ENCODE results near the gene CD72.
"Not testable (repeated sequence)": the region's sequence is repeated elsewhere in the genome, so short reads cannot be mapped to it uniquely, and the experiment has no call there.

The CD72 gene

DNA sequence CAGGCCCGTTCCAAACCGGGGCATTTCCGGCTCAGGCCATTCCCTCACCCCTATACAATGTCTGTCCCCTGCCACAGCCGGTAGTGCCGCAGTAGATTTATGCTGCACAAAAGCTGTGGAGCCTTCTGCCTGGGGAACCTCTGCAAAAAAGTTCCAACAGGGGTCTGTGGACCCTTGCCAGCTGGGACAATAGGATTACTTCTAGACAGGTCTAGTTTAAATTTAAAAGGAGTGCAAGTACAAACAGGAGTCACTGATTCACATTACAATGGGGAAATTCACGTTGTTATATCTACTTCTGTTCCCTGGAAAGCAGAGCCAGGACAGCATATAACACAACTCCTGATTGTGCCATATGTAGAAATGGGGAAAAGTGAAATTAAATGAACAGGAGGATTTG, 34.7 kb downstream of the CD72 start:
- not testable (repeated sequence) for DNase-seq

DNA sequence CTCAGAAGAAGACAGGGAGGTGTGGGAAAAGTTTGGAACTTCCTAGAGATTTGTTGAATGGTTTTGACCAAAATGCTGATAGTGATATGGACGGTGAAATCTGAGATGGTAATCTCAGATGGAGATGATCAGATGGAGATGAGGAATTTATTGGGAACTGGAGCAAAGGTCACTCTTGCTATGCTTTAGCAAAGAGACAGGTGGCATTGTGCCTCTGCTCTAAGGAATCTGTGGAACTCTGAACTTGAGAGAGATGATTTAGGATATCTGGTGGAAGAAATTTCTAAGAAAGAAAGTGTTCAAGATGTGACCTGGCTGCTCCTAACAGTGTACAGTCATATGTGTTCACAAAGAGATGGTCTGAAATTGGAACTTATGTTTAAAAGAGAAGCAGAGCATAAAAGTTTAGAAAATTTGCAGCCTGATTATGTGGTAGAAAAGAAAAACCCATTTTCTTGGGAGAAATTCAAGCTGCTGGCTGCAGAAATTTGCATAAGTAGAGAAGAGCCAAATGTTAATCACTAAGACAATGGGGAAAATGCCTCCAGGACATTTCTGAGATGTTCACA, 38.5 kb downstream of the CD72 start:
- not testable (repeated sequence) for DNase-seq

DNA sequence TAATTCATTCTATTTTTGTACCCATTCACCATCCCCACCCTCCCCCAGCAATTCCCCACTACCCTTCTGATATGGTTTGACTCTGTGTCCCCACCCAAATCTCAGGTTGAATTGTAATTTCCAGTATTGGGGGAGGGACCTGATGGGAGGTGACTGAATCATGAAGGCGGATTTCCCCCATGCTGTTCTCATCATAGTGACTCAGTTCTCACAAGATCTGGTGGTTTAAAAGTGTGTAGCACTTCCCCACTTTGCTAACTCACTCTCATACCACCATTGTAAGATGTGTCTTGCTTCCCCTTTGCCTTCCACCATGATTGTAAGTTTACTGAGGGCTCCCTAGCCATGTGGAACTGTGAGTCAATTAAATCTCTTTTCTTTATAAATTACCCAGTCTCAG, 39.1 kb downstream of the CD72 start:
- DNase-seq = no peak

DNA sequence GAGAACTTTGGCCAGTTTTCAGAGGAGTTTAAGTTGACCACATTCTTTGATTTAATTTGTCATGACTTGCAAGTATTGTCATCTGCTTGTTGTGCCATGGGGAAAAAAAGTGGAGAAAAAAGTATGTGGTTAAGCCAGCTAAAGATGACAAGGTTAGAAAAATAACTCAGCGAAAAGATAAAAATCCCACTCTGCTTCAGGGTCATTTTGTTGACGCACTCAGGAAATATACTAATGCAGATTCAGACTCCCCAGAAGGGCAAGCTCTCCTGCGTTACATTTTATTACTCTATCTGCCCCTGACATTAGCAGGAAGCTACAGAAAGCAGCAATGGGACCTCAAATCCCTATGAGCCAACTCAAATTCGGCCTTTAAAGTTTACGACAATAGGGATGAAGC, 40.7 kb downstream of the CD72 start:
- DNase-seq = no peak

DNA sequence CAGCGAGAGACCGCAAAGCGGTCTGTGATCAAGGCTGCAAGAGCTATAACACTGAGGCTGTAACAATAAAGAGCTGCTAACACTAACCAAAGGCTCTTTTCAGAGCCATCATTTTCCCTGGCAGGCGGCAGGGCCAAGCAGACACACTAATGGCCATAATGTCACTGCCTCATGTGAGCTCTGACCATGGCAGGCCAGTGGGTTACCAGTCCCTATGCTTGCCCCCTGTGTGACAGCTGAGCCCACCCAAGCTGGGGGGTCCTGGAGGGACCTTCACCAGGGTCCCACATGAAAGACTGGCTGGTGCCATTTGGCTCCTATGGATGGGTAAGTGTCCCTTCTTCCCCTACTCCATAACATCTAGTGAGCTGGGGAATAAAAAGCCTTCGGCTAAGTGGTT, 42.7 kb downstream of the CD72 start:
- DNase-seq = no peak

DNA sequence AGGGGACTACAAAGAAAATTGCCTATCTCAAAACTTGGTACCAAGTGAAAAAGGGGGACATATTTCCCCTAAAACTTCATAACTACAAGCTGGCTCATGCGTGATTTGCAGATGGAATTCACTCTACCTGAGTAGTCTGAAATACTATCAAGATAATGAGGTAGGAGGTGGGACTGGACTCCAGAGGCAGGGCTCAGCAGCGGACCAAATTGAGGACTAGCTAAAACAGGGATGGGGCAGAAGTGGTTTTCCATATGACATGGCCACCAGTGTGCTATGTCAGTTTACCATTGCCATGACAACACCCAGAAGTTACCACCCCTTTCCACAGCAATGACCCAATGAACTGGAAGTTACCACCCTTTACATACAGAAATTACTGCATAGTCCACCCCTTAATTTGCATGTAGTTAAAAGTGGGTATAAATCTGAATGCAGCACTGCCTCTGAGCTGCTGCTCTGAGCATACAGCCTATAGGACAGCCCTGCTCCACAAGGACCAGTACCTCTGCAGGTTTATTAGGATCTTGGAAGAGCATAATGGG, 43.6 kb downstream of the CD72 start:
- DNase-seq = no peak

DNA sequence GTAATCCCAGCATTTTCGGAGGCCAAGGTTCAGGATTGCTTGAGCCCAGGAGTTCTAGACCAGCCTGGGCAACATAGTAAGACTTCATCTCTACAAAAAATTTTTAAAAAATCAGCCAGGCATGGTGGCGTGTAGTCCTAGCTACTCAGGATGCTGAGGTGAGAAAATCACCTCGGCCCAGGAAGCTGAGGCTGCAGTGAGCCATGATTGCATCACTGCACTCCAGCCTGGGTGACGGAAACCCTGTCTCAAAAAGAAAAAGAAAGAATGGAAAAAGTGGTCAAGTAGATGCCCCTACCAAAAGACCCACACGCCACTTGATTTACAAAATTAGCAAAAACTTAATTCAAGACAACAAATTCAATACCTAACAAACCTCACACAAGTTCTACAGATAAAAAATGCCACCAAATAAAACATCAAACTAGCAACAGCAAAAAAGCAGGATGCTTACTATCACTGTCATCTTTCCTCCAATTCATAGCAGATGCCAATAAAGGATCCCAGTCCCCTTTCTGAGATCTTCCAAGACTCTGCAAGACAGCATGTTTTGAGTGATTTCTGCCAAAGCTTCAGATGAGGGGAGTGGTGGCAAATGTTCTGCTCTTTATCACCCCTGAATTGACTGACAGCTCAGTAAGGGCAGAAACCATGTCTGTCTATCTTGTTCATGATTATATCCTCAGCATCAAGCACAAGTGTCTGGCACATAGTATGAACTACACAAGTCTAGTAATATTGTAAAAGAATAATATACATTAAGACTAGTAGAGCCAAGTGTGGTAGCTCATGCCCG, 47.3 kb downstream of the CD72 start:
- no peak for DNase-seq

DNA sequence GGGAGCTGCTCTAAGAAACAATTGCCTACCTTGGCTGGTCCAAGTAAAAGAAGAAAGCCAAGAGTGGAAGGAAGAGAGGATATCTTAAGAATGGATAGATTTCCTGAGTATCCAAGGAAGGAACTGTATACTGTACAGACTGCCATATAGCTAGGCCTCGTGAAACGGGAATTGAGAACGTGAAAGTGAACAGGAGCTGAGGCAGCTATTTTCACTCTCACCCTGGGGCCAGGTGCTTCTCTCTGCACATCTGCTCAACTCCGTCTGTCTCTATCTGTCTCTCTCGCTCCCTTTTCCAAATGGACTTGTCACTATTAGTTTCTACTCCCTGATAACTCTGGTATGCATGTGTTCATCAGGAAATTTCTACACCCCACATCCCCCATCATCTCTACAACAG, 49.0 kb downstream of the CD72 start:
- DNase-seq = no peak

DNA sequence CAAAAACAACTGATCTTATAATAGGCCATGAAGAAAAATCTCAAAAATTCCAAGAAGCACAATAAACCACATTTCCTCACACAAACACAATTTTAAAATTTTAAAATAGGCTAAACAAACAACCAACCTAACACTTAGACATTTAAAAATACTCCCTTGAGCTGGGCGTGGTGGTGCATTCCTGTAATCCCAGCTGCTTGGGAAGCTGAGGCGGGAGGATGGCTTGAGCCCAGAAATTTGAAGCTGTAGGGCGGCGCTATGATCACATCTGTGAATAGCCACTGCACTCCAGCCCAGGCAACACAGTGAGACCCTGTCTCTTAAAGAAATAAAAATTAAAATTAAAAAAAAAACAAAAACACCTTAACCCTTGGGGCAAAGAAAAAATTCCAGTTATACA, 50.0 kb downstream of the CD72 start:
- no peak for DNase-seq

DNA sequence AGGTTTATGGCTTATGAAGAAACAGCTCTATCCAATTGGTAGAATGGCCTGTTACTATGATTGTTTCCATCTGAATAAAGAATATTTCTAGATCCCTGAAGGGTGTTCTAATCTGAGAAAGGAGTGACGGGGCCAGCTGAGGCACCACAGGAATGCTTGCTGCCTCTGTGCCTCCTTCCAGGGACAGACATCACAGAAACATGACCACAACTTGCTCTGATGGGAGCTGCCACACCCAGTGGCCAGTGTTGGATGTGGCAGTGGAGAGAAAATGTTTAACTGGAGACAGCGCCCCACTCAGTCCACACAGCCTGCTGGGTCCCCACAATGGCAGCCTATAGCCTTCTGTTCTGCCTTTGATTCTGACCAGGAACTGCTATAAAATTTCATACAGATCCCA, 51.8 kb downstream of the CD72 start:
- no peak for DNase-seq

DNA sequence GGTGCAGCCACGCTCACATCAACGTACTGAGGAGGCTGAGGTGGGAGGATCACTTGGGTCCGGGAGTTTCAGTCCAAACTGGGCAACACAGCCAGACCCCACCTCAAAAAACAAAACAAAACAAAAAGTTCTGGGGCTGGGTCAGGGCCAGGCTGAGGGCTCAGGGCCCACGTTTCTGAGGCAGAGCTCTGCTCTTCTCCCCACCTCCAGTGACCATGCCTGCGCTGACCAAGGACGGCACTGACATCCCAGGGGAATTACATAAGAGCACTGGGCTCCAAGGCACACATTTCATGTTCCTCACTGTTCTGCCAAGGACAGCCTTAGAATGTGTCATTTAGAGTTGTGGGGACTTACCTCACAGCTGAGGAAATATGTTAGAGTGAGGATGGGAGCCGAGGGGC, 53.6 kb downstream of the CD72 start:
- no peak for DNase-seq

DNA sequence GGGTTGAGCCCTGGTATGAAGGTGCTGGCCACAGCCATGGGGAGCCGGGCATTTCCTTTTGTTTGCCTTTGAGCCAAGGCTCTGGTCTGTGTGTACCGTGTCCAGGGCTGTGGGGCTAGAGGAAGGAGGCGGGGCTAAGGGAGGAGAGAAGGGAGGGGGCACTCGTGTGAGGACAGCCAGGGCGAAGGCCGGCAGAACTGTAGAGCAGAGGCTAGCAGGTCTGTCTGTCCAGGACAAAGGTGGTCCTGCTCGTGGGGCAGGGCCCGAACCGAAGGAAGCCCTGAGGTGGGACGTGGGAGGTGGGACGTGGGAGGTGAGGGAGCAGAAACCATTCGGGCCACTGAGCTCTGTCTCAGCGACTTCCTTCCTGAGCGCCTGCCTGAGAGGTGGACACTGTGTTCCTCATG, 54.4 kb downstream of the CD72 start:
- no peak for DNase-seq

DNA sequence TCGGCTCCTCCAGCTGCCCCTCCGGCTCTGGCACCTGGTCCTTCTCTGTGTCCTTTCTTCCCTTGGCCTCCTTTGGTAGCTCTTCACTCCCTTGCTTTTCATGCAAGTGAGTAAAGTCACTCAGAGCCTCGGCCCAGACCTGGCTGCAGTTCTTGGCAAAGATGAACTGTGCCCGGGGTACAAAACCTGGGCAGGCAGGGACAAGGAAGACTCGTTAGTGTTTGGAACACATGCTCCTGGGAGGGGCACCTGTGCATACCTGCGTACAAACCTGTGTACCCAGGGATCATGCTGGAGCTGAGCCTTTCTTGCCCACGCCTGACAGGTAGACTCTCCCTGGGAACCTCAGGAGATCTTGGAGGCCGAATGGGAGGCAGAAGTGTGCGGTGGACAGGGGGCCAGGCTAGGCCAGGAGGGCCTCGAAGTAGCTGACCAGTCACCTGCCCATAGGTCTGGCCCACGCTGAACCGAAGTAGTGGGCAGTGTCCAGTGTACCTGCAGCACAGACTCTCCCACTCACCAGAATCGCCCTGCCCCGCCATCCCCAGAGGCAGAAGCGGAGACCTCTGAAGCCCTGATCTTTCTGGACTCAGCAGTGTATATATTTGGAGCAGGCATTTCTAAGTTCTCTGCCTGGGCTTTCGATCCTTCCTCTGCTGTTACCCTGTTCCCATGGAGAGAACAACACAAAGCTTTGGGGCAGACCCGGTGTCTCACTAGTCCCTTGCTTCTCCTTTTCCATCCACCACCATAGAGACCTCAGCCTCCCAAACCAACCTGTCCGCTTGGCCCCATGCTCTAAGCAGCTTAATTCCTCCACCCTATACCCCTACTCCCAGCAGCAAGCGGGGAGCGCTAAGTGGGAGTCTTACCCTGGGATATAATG, 55.1 kb downstream of the CD72 start:
- no peak for DNase-seq

DNA sequence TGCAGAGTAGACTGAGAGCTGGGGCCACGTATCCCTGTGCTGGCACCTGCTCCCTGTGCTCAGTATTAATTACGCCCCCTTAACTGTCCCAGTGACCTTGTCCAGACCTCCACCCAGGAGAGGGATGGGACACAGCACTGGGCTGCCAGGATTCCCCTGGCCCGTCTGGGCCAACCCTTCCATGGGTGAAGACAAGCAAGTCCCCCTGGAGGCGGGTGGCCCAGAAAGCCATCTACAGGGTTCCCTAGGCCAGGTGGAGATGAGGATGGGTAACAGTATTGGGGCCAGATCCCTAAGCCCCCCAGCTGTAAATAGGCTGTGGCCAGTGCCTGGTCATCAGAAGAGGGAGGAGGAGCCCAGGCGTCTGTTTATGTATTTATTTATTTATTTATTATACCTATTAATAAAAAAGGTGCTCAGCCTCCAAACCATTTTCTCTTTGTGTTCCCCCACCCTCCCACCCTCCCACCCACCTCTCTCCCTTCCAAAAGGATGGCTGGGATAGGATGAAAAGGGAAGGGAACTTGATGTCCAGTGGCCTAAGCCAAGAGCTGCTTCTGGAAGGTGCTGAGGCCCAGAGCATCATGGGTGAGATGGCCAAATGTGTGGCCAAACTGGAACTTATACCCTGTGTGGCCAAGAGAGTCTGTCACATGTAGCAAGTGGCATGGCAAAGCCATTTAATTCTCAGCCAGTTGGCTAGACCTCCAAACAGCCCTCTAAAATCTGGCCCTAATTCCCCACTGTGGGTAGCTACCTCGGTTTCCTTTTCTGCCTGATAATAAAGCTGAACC, 56.5 kb downstream of the CD72 start:
- DNase-seq = no peak

DNA sequence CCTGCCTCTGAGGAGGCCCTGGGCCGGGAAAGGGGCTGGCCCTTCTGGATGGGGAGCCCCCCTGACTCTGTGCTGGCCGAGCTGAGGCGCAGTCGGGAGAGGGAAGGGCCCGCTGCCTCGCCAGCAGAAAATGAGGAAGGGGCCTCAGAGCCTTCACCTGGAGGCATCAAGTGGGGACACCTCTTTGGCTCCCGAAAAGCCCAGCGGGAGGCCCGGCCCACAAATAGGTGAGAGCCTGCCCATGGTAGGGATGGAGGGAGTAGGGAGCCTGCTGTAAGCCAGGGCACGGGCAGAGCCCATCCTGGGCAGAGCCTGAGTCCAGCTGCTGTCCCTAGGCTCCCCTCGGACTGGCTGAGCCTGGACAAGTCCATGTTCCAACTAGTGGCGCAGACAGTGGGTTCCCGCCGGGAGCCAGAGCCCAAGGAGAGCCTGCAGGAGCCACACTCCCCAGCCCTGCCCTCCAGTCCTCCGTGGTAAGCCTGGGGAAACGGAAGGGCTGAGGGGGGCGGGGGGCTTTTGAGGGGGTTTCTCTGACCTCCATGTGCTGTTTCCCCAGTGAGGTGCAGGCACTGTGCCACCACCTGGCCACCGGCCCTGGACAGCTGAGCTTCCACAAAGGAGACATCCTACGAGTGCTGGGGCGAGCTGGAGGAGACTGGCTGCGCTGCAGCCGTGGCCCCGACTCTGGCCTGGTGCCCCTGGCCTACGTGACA, 57.4 kb downstream of the CD72 start:
- no peak for DNase-seq
